Osteoblast (primary cell): ENCODE data around the gene KLK8. TPM values are rescaled to one million over a fixed set of nuclear protein-coding genes. Genes with fewer than 3 reads are reported as not detected.

ENCODE experiments used
- DNase-seq: peaks from one replicate; pipeline ENCODE4 v3.0.0; 2011; ENCODE audit warnings: low spot score, mixed read lengths; ENCODE audit not compliant: insufficient read length; ENCODE audit errors: missing footprints
- H2AFZ ChIP-seq: 2 replicates; pipeline ENCODE4 v1.6.0; 2011; ENCODE audit warnings: mild to moderate bottlenecking, low read length
- H3K27ac ChIP-seq: 2 replicates; pipeline ENCODE4 v1.5.1; 2011; ENCODE audit warnings: mild to moderate bottlenecking, low read depth, low read length, moderate library complexity
- H3K27me3 ChIP-seq: 2 replicates; pipeline ENCODE4 v1.6.0; 2012; ENCODE audit warnings: mild to moderate bottlenecking, control low read depth, inconsistent platforms, low read length, moderate library complexity; ENCODE audit not compliant: insufficient read depth
- H3K36me3 ChIP-seq: 2 replicates; pipeline ENCODE4 v1.5.1; 2011; ENCODE audit warnings: mild to moderate bottlenecking, low read length, control low read depth, moderate library complexity; ENCODE audit not compliant: insufficient read depth
- H3K4me1 ChIP-seq: 2 replicates; pipeline ENCODE4 v1.5.1; 2011; ENCODE audit warnings: mild to moderate bottlenecking, low read length, control low read depth, moderate library complexity; ENCODE audit not compliant: insufficient read depth
- H3K4me2 ChIP-seq: 2 replicates; pipeline ENCODE4 v1.6.0; 2011; ENCODE audit warnings: mild to moderate bottlenecking, low read length; ENCODE audit not compliant: insufficient read depth
- H3K4me3 ChIP-seq: fragments of 200-600 bp; sonication (generic); 3 replicates; pipeline ENCODE4 v1.5.1; 2012; ENCODE audit warnings: mild to moderate bottlenecking, low read length, inconsistent platforms; ENCODE audit not compliant: insufficient read depth
- H3K79me2 ChIP-seq: 2 replicates; pipeline ENCODE4 v1.6.0; 2012; ENCODE audit warnings: mild to moderate bottlenecking, low read length, control low read depth, inconsistent platforms; ENCODE audit not compliant: insufficient read depth
- H3K9me3 ChIP-seq: 2 replicates; pipeline ENCODE4 v1.5.1; 2011; ENCODE audit warnings: low read depth, low read length, control low read depth
- H4K20me1 ChIP-seq: 2 replicates; pipeline ENCODE4 v1.6.0; 2012; ENCODE audit warnings: mild to moderate bottlenecking, low read length, control low read depth; ENCODE audit not compliant: insufficient read depth
- CTCF ChIP-seq: IDR thresholded peaks from 2 replicates; pipeline ENCODE4 v1.5.1; 2011; ENCODE audit warnings: mild to moderate bottlenecking, low read depth, low read length, moderate library complexity; ENCODE audit errors: extremely low read depth
- total RNA-seq: library from RNA; depleted of rRNA; stranded (reverse); fragments of >200 nt; gene quantifications from 2 replicates; pipeline ENCODE4 v1.2.3, GENCODE V29; 2012

KLK8 gene
- total RNA-seq, 1 donor = not detected

- peak; percentile 67 for DNase-seq
- H3K36me3 ChIP-seq = no peaks in the 10 kb centered on the region
- TF ChIP-seq CTCF = no peak
- no peaks in the 10 kb centered on the region for H3K79me2 ChIP-seq
- H3K27me3 ChIP-seq = peaks cover 17% of the 10 kb centered on the region
- H3K9me3 ChIP-seq = no peaks in the 10 kb centered on the region
- H3K27ac ChIP-seq = no peak overlapping the region
- no peaks in the 10 kb centered on the region for H4K20me1 ChIP-seq
- no peaks in the 10 kb centered on the region for H3K4me1 ChIP-seq
- no peak overlapping the region for H3K4me3 ChIP-seq
- H3K4me2 ChIP-seq = no peak overlapping the region
- H2AFZ ChIP-seq = no peak overlapping the region
These were observed 24.0 kb upstream of the KLK8 start for GRCh38 chr19:51025401-51025800.

- Histone ChIP-seq H3K4me1 (no peaks in the 10 kb centered on the region), H3K4me2 (no peak overlapping the region), H3K9me3 (no peaks in the 10 kb centered on the region), H3K79me2 (no peaks in the 10 kb centered on the region), H3K27ac (no peak overlapping the region), H2AFZ (no peak overlapping the region), H3K36me3 (no peaks in the 10 kb centered on the region), H3K4me3 (no peak overlapping the region), H3K27me3 (peaks cover 22% of the 10 kb centered on the region), H4K20me1 (no peaks in the 10 kb centered on the region)
- TF ChIP-seq CTCF = no peak
- DNase-seq = no peak
These were observed 23.5 kb upstream of the KLK8 start for GRCh38 chr19:51024924-51025323.

- Histone ChIP-seq H3K4me3 (no peak overlapping the region), H3K36me3 (no peaks in the 10 kb centered on the region), H2AFZ (no peak overlapping the region), H3K4me1 (no peaks in the 10 kb centered on the region), H3K27me3 (peaks cover 31% of the 10 kb centered on the region), H3K4me2 (no peak overlapping the region), H3K27ac (no peak overlapping the region), H3K9me3 (no peaks in the 10 kb centered on the region), H4K20me1 (no peaks in the 10 kb centered on the region), H3K79me2 (no peaks in the 10 kb centered on the region)
- DNase-seq = no peak
- TF ChIP-seq CTCF = no peak
These were observed 22.5 kb upstream of the KLK8 start for GRCh38 chr19:51023946-51024345.

GRCh38 chr19:51022526-51022925 is 21.1 kb upstream of the KLK8 start:
- Histone ChIP-seq H4K20me1 (no peaks in the 10 kb centered on the region), H3K27ac (no peak overlapping the region), H3K27me3 (peaks cover 37% of the 10 kb centered on the region), H3K9me3 (no peaks in the 10 kb centered on the region), H2AFZ (no peak overlapping the region), H3K4me3 (no peak overlapping the region), H3K4me1 (no peaks in the 10 kb centered on the region), H3K36me3 (no peaks in the 10 kb centered on the region), H3K79me2 (no peaks in the 10 kb centered on the region), H3K4me2 (no peak overlapping the region)
- no peak for TF ChIP-seq CTCF
- peak; percentile 51 for DNase-seq
